ENCODE results near the gene TTC33. TPM values are rescaled to one million over a fixed set of nuclear protein-coding genes. Genes with fewer than 3 reads are reported as not detected.

The TTC33 gene
- total RNA-seq, 3 donors from 2014 or later, result 17.6 to 28.1 (median 18.4) TPM

GRCh38 chr5:40483316-40483715 is 272.4 kb downstream of the TTC33 start:
- no peak for DNase-seq (ENCODE audit: low spot score in 2 of 2)
- Histone ChIP-seq H3K4me3 (no peak overlapping the region), H3K36me3 (no peaks in the 10 kb centered on the region), H3K4me1 (no peaks in the 10 kb centered on the region), H3K27ac (no peak overlapping the region), H3K27me3 (no peaks in the 10 kb centered on the region), H3K9me3 (peaks cover 0 to 4% of the 10 kb centered on the region in 2 donors)
- intact Hi-C loops (cut with DNase I; ENCODE audit: low total_unique reads), result loop anchor here (5.0 to 10.0 kb wide), 2 partner anchors 409 to 801 kb away; no protein-coding TSS in a partner anchor
- no peak for TF ChIP-seq POLR2AphosphoS5 (IDR thresholded peaks at IDR 0.05)
- TF ChIP-seq CTCF (IDR thresholded peaks at IDR 0.05), result no peak
- TF ChIP-seq POLR2A (IDR thresholded peaks at IDR 0.05), result no peak

- intact Hi-C loops (cut with DNase I; ENCODE audit: low total_unique reads), result loop anchor here (5.0 to 10.0 kb wide), 2 partner anchors 411 to 804 kb away; no protein-coding TSS in a partner anchor
- TF ChIP-seq POLR2AphosphoS5 (IDR thresholded peaks at IDR 0.05) (no peak), CTCF (IDR thresholded peaks at IDR 0.05) (no peak), POLR2A (IDR thresholded peaks at IDR 0.05) (no peak)
- no peak for DNase-seq (ENCODE audit: low spot score in 2 of 2)
- no peaks in the 10 kb centered on the region for H3K36me3 ChIP-seq
- H3K27me3 ChIP-seq, result no peaks in the 10 kb centered on the region
- H3K9me3 ChIP-seq, result peaks cover 0 to 4% of the 10 kb centered on the region in 2 donors
- no peaks in the 10 kb centered on the region for H3K4me1 ChIP-seq
- no peak overlapping the region for H3K4me3 ChIP-seq
- H3K27ac ChIP-seq, result no peak overlapping the region
These were observed 274.5 kb downstream of the TTC33 start for GRCh38 chr5:40481241-40481640.

- no peaks in the 10 kb centered on the region for H3K27me3 ChIP-seq
- H3K36me3 ChIP-seq, result no peaks in the 10 kb centered on the region
- H3K9me3 ChIP-seq, result peaks cover 0 to 4% of the 10 kb centered on the region in 2 donors
- no peak for DNase-seq (ENCODE audit: low spot score in 2 of 2)
- no peaks in the 10 kb centered on the region for H3K4me1 ChIP-seq
- H3K27ac ChIP-seq, result no peak overlapping the region
- intact Hi-C loops (cut with DNase I; ENCODE audit: low total_unique reads), result loop anchor here (5.0 to 10.0 kb wide), 2 partner anchors 412 to 804 kb away; no protein-coding TSS in a partner anchor
- no peak for TF ChIP-seq POLR2AphosphoS5 (IDR thresholded peaks at IDR 0.05)
- TF ChIP-seq CTCF (IDR thresholded peaks at IDR 0.05), result no peak
- no peak for TF ChIP-seq POLR2A (IDR thresholded peaks at IDR 0.05)
- H3K4me3 ChIP-seq, result no peak overlapping the region
These were observed 275.4 kb downstream of the TTC33 start for GRCh38 chr5:40480392-40480791.

- H3K27ac ChIP-seq, result no peak overlapping the region
- peaks cover 0 to 4% of the 10 kb centered on the region in 2 donors for H3K9me3 ChIP-seq
- H3K4me3 ChIP-seq, result no peak overlapping the region
- no peaks in the 10 kb centered on the region for H3K36me3 ChIP-seq
- no peaks in the 10 kb centered on the region for H3K4me1 ChIP-seq
- TF ChIP-seq POLR2A (IDR thresholded peaks at IDR 0.05), result no peak
- TF ChIP-seq CTCF (IDR thresholded peaks at IDR 0.05), result no peak
- TF ChIP-seq POLR2AphosphoS5 (IDR thresholded peaks at IDR 0.05), result no peak
- no peaks in the 10 kb centered on the region for H3K27me3 ChIP-seq
- intact Hi-C loops (cut with DNase I; ENCODE audit: low total_unique reads), result loop anchor here (5.0 to 10.0 kb wide), 2 partner anchors 412 to 805 kb away; no protein-coding TSS in a partner anchor
- no peak for DNase-seq (ENCODE audit: low spot score in 2 of 2)
These were observed 275.8 kb downstream of the TTC33 start for GRCh38 chr5:40479939-40480338.

- TF ChIP-seq POLR2A (IDR thresholded peaks at IDR 0.05), result no peak
- no peak for TF ChIP-seq CTCF (IDR thresholded peaks at IDR 0.05)
- TF ChIP-seq POLR2AphosphoS5 (IDR thresholded peaks at IDR 0.05), result no peak
- DNase-seq (ENCODE audit: low spot score in 2 of 2), result no peak
- intact Hi-C loops (cut with DNase I; ENCODE audit: low total_unique reads), result no loop called here
- Histone ChIP-seq H3K9me3 (peaks cover 0 to 4% of the 10 kb centered on the region in 2 donors), H3K4me3 (no peak overlapping the region), H3K27me3 (no peaks in the 10 kb centered on the region), H3K27ac (no peak overlapping the region), H3K4me1 (no peaks in the 10 kb centered on the region), H3K36me3 (no peaks in the 10 kb centered on the region)
These were observed 277.0 kb downstream of the TTC33 start for GRCh38 chr5:40478766-40479165.
